Stimulated activated CD8-positive, alpha-beta memory T cell treated with anti-CD3 and anti-CD28 coated beads, Interleukin-2, amount 100 ng/mL, for 1 hour (primary cell): ENCODE data around the gene MT1M.
"Not testable (repeated sequence)": the region's sequence is repeated elsewhere in the genome, so short reads cannot be mapped to it uniquely, and the experiment has no call there.

Source experiments
- DNase-seq, 2 donors: peaks; one replicate each; pipeline ENCODE4 v3.0.0-alpha.2; 2020; ENCODE audit warnings: low read depth in 2 of 2

Gene MT1M

DNA sequence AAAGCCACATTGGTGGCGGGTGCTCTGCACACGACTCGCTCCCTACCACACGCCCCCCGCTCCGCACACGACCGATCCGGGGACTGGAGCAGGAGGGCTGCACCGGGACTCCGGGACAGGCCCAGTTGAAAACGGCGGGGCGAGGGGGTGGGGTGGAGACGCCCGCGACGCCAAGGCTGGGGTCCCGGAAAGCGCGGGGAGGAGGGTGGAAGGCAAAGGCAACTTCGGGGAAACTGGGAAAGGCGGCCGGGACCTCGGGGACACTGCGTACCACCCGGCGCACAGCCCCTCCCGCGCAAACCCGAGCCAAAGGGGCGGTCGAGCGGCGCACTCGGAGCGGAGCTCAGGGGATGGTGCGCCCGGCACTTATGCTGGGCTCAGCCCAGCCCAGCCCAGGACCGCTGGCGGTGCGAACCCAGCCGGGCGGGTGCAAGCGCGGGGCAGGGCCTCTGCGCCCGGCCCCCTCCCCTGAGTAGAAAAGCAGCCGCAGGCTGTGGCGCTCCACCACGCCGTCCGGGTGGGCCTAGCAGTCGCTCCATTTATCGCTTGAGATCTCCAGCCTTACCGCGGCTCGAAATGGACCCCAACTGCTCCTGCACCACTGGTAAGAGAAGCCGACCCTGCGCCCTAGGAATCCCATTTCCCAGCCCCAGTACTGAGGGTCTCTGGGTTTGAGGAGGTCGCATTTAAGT lies at the start of gene MT1M:
Gene MT1M, plus strand, starts transcription at position 504 of the 692 bp plus-strand sequence. Its CDS starts 73 bp downstream, at position 577.
- no peak for DNase-seq

DNA sequence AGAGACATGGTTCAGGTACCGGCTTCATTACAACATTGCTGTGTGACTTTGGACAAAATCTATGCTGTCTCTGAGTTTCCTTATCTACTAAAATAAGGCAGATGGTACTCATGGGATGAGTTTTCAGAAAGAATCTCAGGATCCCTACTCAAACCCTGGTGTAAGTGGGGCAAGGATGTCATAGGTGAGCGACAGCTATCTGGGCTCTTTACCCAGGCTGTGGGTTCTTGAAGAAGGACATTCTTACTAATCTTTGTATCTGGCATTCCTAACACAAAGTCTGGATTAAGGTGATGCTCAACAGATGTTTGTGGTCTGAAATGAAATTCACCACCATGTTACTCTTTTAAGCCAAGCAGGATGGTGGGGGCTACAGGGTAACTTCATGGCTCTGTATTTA lies 49.5 kb upstream of the MT1M start:
- not testable (repeated sequence) for DNase-seq

DNA sequence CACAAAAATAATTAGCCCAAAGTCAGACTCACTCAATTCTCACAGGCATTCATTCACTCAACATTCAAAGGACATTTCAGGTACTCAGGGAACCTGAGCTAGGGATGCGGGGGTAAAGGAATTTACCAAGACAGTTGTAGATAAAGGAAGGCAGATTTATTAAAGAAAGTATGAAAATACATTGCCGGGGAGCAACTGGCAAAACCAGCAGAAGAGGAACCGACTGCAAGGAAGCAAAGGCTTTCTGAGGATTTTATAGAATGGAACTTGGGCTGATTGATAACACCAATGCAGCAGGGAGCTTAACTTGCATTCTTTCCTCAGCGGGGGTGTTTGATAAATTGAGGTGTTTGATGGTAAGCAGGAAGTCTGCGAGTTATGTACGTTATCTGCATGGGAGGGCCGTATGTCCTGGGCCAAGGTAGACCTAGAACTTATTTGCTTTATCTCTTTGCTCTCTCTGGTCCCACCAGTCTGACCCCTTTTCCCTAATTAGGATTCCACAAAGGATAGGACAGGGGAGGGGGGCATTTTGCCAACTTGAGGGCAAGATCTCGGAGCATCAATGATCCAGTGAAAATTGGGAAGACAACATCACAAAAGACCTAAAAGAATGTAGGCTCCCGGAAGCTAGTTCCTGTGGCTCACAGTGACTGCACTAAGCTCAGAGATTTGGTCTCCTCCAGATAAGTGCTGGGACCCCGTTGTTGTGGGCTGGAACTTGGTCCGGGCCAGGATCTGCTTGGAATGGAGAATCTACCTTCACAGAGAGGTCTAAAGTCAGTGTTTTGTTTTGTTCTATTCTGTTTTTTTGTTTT lies 48.9 kb upstream of the MT1M start:
- DNase-seq: no peak

DNA sequence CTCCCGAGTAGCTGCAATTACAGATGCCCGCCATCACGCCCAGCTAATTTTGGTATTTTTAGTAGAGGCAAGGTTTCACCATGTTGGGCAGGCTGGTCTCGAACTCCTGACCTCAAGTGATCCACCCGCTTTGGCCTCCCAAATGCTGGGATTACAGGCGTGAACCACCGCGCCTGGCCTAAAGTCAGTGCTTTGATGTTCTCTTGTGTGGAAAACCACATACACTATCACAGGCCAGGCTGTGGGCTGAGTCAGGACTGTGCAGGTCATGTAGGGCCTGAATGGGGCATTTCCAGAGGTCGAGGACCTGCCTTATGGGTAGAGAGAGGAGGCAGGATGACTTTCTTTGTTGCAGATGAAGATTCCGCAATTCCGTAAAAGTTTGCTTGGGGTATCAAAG lies 48.2 kb upstream of the MT1M start:
- DNase-seq: no peak

DNA sequence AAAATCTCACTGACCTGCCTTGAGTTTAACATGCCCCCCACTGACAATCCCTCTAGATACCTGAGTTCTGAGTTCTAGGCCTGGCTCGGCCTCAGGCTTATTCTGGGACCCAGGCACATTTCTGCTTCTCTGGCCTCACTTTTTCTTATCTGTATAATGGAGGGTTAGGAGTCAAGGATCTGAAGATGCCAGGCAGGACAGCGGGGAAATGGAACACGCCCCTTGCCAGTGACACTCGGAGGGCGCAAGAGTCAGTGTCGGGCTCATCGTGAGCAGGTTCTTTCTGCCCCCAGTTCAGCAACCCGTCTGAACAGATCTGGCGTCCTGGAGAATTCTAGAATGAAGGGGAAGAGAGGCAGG lies 43.7 kb upstream of the MT1M start:
- no peak for DNase-seq

DNA sequence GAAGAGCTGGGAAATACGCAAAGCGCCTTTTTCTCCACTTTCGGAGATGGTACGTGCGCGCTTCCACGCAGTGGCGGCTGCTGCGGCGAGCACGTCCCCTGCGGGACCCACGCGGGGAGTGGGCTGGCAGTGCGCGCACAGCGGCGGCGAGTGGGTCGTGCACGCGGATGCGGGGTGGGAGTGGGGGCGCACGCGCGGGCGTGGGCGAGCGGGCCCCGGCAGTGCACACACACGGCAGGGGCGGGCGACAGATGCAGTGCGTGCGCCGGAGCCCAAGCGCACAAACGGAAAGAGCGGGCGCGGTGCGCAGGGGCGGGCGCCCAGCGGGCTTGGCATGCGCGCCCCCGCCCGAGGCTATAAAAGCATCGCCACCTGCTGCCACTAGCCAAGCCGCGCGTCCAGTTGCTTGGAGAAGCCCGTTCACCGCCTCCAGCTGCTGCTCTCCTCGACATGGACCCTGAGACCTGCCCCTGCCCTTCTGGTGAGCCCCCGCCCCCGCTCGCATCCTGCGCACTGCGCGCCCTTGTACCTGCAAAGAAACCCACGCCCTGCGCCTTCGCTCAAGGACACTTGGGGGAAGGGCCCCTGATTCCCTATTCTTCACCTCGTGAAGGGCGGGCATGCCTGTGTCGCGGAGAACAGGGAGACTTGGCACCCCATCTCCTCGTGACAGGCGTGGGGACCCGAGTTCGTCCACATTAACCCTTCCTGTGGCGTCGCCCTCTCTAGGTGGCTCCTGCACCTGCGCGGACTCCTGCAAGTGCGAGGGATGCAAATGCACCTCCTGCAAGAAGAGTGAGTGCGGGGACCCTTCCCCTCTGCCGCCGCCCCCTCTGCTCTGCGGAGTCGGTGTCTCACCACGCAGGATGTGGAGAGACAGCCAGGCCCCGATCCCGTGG lies 43.1 kb upstream of the MT1M start, which contains the start of gene MT3:
Gene MT3, plus strand, starts transcription at position 388 of the 899 bp plus-strand sequence. Its CDS starts 63 bp downstream, at position 451.
- no peak for DNase-seq

DNA sequence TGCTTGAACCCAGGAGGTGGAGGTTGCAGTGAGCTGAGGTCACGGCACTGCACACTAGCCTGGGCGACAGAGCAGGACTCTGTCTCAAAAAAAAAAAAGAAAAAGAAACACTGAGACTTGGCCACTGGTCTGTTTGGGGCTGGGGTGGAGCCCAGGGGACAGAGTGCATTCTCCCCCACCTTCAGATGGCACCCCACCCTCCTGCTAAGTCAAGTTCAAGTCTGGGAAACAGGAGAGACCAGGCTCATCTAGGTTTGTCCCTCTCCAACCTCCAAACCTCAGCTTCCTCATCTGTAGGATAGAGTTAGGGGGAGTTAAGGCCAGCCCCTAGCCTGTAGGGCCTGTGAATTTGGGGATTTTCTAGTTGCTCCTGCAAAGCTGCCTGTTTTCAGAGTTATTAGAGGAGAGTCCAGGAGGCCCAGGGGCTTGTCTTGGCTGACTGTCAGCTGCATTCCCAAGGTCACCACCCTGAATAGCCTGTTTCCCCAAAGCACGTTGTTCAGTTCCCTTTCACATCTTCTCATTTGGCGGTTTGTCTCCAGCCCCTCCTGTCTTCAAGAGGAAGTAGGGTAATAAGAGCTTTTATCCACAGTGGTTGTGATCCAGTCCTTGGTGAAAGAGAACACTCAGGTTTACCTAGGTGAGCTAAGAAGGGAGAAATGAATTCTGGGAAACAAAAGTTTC lies 40.9 kb upstream of the MT1M start:
- DNase-seq: no peak

DNA sequence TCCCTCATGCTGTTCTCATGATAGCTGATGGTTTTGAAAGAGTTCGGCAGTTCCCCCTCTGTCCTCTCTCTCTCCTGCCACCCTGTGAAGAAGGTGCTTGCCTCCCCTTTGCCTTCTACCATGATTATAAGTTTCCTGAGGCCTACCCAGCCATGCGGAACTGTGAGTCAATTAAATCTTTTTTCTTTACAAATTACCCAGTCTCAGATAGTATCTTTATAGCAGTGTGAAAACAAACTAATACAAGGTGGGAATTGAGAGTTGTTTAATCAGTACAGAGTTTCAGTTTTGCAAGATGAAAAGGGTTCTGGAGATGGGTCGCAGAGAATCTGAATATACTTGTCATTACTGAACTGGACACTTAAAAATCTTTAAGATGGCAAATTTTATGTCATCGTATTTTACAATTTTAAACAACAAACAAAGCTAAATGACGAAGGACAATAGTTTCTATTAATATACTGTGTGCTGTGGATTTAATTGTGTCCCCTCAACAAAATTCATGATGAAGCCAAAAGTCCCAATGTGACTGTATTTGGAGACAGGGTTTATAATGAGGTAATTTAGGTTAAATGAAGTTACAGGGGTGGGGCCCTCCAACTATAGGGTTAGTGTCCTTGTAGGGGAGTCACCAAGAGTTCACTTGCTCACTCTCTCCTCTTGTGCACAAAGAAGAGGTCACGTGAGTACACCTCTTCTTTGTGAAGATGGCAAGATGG lies 38.7 kb upstream of the MT1M start:
- DNase-seq: no peak

DNA sequence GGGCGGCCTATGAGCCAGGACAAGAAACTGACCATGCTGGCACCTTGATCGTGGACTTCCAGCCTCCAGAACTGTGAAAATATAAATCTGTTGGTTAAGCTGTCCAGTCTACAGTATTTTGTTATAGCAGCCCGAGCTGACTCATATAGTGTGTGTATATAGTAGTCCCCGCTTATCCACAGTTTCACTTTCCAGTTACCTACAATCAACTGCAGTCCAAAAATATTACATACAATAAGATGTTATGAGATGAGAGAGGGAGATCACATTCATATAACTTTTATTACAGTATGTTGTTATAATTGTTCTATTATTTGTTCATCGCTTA lies 38.2 kb upstream of the MT1M start:
- no peak for DNase-seq

DNA sequence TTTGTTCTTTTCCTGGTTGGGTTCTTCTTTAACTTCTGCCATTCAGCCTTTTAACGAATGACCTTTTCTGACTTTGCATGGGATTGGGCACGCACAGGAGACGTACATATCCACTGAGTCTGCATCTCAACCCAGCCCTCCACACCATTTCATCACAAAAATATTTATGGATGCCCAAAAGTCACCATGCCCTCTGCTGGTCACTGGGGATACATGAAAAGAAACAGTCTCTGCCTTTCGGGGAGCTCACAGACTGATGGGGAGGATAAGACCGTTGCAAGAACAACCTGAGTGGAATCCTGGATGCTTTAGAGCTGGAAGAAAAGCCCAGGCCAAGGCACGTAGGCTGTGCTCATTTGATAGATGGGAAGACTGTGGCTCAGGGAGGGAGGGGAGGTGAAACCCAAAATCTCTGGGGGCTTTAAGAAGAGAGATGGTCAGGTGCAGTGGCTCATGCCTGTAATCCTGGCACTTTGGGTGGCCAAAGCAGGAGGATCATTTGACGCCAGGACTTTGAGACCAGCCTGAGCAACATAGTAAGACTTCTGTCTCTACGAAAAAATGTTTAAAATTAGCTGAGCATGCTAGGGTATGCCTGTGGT lies 32.0 kb upstream of the MT1M start:
- DNase-seq: no peak

DNA sequence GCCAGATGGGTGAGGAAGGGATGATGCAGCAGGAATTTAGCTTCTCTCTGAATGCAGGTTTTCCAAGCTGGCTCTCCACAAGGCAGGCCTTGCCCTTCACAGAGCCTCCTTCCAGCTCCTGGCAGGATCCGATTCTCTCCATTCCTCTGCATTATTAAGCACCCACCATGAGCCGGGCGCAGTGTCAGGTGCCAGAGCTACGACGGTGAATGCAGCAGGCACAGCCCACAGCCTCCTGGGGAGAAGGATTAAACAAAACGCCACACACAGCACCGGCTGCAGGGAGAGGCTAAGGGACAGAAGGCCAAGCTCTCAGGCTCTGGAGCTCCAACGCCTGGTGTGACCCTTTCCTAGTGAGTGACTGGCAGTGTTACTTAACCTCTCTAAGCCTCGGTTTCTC lies 31.1 kb upstream of the MT1M start:
- DNase-seq: no peak

DNA sequence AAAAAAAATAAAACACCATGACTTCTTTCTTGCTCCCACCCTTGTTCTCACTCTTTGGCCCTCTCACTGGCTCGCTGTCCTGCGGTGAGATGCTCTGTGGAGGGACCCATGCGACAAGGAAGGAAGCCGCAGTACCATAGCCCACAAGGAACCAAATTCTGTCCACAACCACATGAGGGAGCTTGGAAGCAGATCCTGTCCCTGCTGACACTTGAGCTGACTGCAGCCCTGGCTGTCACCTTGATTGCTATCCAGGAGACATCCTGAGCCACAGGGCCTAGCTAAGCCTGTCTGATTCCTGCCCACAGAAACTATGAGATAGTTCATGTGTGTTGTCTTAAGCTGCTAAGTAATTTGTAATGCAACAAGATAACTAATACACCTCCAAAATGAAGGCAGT lies 28.9 kb upstream of the MT1M start:
- no peak for DNase-seq

DNA sequence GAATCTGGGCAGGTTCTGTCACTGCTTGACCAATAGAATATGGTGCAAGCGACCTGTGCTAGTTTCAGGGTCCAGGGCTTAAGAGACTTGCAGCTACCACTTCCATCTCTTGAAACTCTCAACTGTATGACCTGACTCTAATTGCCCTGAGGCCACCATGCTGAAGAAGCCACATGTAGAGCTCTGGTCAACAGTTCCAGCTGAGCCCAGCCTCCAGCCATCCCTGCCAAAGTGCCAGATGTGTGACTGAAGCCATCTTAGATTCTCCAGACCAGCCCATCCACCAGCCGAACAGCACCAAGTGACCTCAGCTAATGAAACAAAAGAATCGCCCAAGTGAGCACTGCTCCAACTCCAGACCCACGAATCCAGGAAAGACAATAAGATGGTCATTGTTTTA lies 27.5 kb upstream of the MT1M start:
- DNase-seq: no peak

DNA sequence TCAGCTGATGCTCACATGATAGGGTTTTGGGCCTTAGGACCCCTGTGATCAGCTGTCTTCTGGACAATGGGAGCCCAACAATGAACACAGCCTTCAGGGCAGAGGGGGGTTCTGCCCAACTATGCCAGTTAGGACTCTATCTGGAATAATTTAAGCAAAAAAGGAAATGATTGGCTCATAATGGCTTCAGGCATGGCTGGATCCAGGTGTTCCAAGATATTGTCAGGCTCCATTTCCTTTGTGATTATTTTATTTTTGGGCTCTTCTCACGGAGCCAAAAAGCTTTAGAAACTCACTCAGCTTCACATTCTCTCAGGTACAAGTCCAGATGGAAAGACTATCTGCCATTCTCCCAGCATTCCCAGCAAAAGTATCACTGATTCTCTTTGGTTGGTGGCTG lies 27.0 kb upstream of the MT1M start:
- DNase-seq: no peak

DNA sequence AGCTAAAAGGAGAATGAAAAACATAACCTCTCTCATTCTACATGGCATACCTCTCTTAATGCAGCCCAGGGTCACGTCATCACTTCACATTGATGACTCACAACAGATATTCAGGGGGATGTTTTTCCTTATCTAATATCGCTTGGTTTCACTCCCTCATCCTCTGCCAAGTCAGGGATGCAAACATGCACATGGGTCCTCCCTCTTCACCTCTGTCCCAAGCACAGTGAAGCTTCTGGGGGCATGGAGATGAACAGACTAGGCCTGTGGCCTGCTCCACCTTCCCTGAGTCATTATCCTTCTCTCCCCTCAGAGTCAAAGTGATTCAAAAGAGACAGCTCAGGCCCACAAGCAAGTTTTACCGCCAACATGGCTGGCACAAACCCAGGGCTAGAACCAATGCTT lies 26.4 kb upstream of the MT1M start:
- DNase-seq: no peak

DNA sequence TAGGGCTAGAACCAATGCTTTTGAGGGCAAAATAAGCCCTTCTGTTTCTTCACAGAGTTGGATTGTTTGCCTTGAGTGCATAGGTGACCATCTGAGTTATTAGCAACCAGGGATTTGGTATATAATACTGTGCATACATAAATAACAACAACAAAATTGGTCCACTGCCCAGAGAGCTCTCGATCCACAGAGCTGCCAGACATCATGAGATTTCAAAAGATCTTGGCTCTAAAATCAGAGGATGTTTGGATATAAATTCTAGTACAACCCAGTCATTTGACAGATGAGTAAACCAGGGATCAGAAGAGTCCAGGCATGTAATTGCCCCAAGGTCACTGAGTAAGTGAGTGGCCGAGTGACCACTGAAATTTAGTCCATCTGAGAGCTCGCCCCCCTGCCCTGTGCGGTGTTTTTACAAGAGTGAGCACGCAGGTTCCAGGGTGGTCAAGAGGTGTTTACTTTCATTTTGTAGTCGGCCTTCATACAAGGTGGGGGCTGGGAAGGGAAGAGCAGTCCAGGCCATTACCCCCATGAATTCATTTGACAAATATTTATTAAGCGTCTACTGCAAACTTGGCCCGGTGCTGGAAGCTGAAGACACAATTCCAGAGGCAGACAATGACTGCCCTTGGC lies 25.9 kb upstream of the MT1M start:
- no peak for DNase-seq

DNA sequence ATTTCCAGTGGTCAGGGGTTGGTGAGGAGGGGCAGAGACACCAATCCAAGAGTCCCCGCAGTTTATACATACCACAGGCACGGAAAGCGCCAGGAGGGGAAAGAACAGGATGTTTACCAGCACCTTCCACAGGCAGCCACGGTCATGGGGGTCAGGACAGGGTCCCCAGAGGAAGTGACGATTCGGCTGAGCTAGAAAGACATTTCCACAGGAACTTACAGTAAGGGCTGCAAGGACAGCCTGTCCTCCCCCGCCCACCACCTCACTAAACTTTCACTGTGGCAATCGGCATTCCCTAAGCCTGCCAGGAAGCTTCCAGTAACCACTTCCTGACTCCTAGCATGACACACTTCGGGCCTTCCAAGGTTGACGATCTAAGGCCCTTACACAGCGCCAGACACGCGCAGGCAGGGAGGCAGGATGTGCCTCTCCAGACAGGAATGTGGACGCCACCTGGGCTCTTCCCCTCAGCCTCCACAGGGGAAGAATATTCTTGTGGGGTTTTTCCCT lies 25.3 kb upstream of the MT1M start:
- DNase-seq: no peak

DNA sequence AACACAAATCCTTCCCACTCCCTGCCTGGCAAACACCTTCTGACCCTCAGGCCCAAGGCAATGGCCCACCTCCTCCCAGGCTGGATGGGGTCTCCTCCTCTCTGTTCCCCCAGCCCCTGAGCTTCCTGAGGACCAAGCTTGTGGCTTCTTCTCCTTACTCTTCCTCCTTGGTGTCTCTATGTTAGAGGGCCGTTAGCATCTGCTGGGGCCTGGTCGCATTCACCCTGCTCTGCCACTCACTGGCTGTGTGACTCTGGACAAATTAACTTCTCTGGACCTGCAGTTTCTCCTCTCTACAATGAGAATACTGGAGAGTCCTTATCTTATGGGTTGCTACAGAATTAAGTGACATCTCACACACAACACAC lies 24.8 kb upstream of the MT1M start:
- DNase-seq: no peak

DNA sequence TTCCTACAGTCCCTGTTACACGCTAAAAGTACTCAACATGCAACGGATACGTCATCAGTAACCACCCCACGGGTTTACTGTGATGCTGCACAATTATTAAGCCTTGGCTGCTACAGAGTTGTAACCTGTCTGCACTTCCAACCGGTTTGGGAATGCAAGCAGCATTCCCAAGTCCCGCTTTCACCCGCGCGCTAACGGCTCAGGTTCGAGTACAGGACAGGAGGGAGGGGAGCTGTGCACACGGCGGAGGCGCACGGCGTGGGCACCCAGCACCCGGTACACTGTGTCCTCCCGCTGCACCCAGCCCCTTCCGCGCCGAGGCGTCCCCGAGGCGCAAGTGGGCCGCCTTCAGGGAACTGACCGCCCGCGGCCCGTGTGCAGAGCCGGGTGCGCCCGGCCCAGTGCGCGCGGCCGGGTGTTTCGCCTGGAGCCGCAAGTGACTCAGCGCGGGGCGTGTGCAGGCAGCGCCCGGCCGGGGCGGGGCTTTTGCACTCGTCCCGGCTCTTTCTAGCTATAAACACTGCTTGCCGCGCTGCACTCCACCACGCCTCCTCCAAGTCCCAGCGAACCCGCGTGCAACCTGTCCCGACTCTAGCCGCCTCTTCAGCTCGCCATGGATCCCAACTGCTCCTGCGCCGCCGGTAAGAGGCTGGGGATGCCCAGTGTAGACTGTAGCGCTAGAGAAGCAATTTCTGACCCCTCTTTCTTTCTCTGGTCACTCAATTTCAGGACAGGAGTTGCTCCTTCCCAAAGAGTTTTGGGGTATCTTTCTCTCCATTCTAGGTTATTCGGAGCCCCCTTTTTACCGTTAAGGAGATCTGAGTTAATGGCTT lies 24.2 kb upstream of the MT1M start, which contains the start of gene MT2A:
Gene MT2A, plus strand, starts transcription at position 542 of the 833 bp plus-strand sequence. Its CDS starts 72 bp downstream, at position 614.
- peak; percentile 63 to 79 for DNase-seq
